HCT116 (cell line): ENCODE data around the gene CD19. TPM values are rescaled to one million over a fixed set of nuclear protein-coding genes. Genes with fewer than 3 reads are reported as not detected.

Experiments used
- ATAC-seq: fragments of 200-7000 bp; cut with Tn5 transposase; 2 replicates; pipeline ENCODE4 v1.9.1; 2020; ENCODE audit warnings: mild to moderate bottlenecking, moderate library complexity
- BruUV-seq: library from RNA; stranded (reverse); fragments of 400-500 nt; replicated peaks from 2 replicates; lab custom pipeline; 2021; lab: Mats Ljungman, UMichigan
- CTCF ChIA-PET: fragments of 300-600 bp; sonication (Branson Sonifier 250); formaldehyde crosslinking; loops from one replicate; lab custom pipeline; 2021; ENCODE audit warnings: antibody characterized with exemption; lab: Charles Lee
- POLR2A ChIA-PET: fragments of 300-600, 350-600 bp; sonication (Branson Sonifier 250); formaldehyde crosslinking; loops from one replicate; lab custom pipeline; 2021; ENCODE audit warnings: antibody characterized with exemption; lab: Charles Lee
- RAD21 ChIA-PET, 2 experiments: fragments of 300-600 bp; sonication (Branson Sonifier 250); formaldehyde crosslinking; loops; one replicate each; lab custom pipeline; 2023; ENCODE audit warnings: low total read pairs in 2 of 2; ENCODE audit not compliant: uncharacterized antibody in 2 of 2, unreplicated experiment in 2 of 2, low non-redundant PET in 1 of 2; lab: Charles Lee
- DNase-seq: peaks from one replicate; pipeline ENCODE4 v3.0.0-alpha.2; 2010; ENCODE audit warnings: low read depth, low spot score
- H2AFZ ChIP-seq: fragments of 200-600 bp; shearing (Covaris generic), sonication (generic); 2 replicates; pipeline ENCODE4 v1.6.1; 2017; ENCODE audit warnings: low read depth, mixed run types, mixed read lengths, antibody characterized with exemption, low read length; ENCODE audit not compliant: poor library complexity, severe bottlenecking
- H3K27ac ChIP-seq: 2 replicates; pipeline ENCODE4 v1.5.1; 2012; ENCODE audit warnings: low read depth, low read length
- H3K27me3 ChIP-seq: fragments of 200-600 bp; sonication (generic); 2 replicates; pipeline ENCODE4 v1.6.1; 2016; ENCODE audit warnings: mixed run types, low read length, mixed read lengths; ENCODE audit not compliant: insufficient read depth
- H3K36me3 ChIP-seq, 2 experiments: fragments of 200-500 bp in 1 of 2; fragments of 200-600 bp in 1 of 2; sonication (Bioruptor generic) in 1 of 2; sonication (generic) in 1 of 2; 2 replicates each; pipeline versions ENCODE4 v1.5.1 to v1.6.1; 2014 to 2016; ENCODE audit warnings: low read length in 2 of 2, inconsistent platforms in 1 of 2, mixed read lengths in 1 of 2, mixed run types in 1 of 2; ENCODE audit not compliant: insufficient read depth in 2 of 2, control insufficient read depth in 1 of 2
- H3K4me1 ChIP-seq, 2 experiments: fragments of 200-600 bp in 1 of 2; sonication (generic) in 1 of 2; 2 replicates each; pipeline versions ENCODE4 v1.5.1 to v1.6.1; 2012 to 2017; ENCODE audit warnings: low read length in 2 of 2, inconsistent platforms in 1 of 2, mild to moderate bottlenecking in 1 of 2, mixed read lengths in 1 of 2, mixed run types in 1 of 2, moderate library complexity in 1 of 2; ENCODE audit not compliant: insufficient read depth in 2 of 2, control insufficient read depth in 1 of 2
- H3K4me2 ChIP-seq: fragments of 200-600 bp; sonication (generic); 2 replicates; pipeline ENCODE4 v1.6.1; 2017; ENCODE audit warnings: mixed run types, low read length, mixed read lengths
- H3K4me3 ChIP-seq, 2 experiments: fragments of 200-600 bp in 1 of 2; sonication (generic) in 1 of 2; replicated peaks in 1 of 2; 2 replicates each; pipeline ENCODE4 v1.5.1; 2011 to 2016; ENCODE audit warnings: low read length in 2 of 2, control low read depth in 1 of 2, low read depth in 1 of 2, mild to moderate bottlenecking in 1 of 2, mixed read lengths in 1 of 2, mixed run types in 1 of 2
- H3K79me2 ChIP-seq: fragments of 200-600 bp; sonication (generic); 2 replicates; pipeline ENCODE4 v1.6.1; 2017; ENCODE audit warnings: mild to moderate bottlenecking, mixed run types, low read length, moderate library complexity, mixed read lengths; ENCODE audit not compliant: insufficient read depth
- H3K9ac ChIP-seq: fragments of 200-600 bp; sonication (generic); 2 replicates; pipeline ENCODE4 v1.6.1; 2016; ENCODE audit warnings: low read length, mixed read lengths
- H3K9me2 ChIP-seq: fragments of 200-600 bp; sonication (generic), shearing (Covaris generic); 2 replicates; pipeline ENCODE4 v1.6.1; 2017; ENCODE audit warnings: mixed run types, mild to moderate bottlenecking, moderate library complexity; ENCODE audit not compliant: insufficient read depth
- H3K9me3 ChIP-seq, 2 experiments: fragments of 200-500 bp in 1 of 2; fragments of 200-600 bp in 1 of 2; sonication (Bioruptor generic) in 1 of 2; sonication (generic) in 1 of 2; 2 replicates each; pipeline ENCODE4 v1.6.1; 2014 to 2017; ENCODE audit warnings: low read length in 2 of 2, mixed read lengths in 2 of 2, inconsistent platforms in 1 of 2, low read depth in 1 of 2, mild to moderate bottlenecking in 1 of 2, mixed run types in 1 of 2, moderate library complexity in 1 of 2; ENCODE audit not compliant: control insufficient read depth in 1 of 2, insufficient read depth in 1 of 2
- H4K20me1 ChIP-seq: fragments of 200-600 bp; sonication (generic), shearing (Covaris generic); 2 replicates; pipeline ENCODE4 v1.6.1; 2017; ENCODE audit warnings: mixed run types, mild to moderate bottlenecking, moderate library complexity; ENCODE audit not compliant: insufficient read depth
- EGR1 ChIP-seq: IDR thresholded peaks from 2 replicates; pipeline ENCODE4 v1.6.1; 2012; ENCODE audit warnings: low read depth
- ELF1 ChIP-seq: IDR thresholded peaks from 2 replicates; pipeline ENCODE4 v1.6.1; 2012; ENCODE audit warnings: low read depth, borderline replicate concordance
- EZH2 ChIP-seq: fragments of 200-600 bp; sonication (generic); IDR thresholded peaks from 2 replicates; pipeline ENCODE4 v1.6.1; 2017; ENCODE audit warnings: antibody characterized with exemption, mixed run types
- JUND ChIP-seq: IDR thresholded peaks from 2 replicates; pipeline ENCODE4 v1.6.1; 2012
- MAX ChIP-seq: IDR thresholded peaks from 2 replicates; pipeline ENCODE4 v1.6.1; 2012
- POLR2AphosphoS5 ChIP-seq: IDR thresholded peaks from 2 replicates; pipeline ENCODE4 v1.6.1; 2011; ENCODE audit warnings: mild to moderate bottlenecking, low read depth, low read length, moderate library complexity
- RAD21 ChIP-seq: IDR thresholded peaks from 2 replicates; pipeline ENCODE4 v1.6.1; 2012; ENCODE audit warnings: low read depth, mild to moderate bottlenecking
- SIN3A ChIP-seq: IDR thresholded peaks from 2 replicates; pipeline ENCODE4 v1.6.1; 2012; ENCODE audit warnings: low read depth
- SRF ChIP-seq: IDR thresholded peaks from 2 replicates; pipeline ENCODE4 v1.6.1; 2012; ENCODE audit warnings: low read depth
- ZBTB33 ChIP-seq: IDR thresholded peaks from 2 replicates; pipeline ENCODE4 v1.6.1; 2011; ENCODE audit warnings: mild to moderate bottlenecking, low read length, moderate library complexity; ENCODE audit not compliant: insufficient replicate concordance; ENCODE audit errors: extremely low read depth
- ZNF274 ChIP-seq: fragments of 200-500 bp; sonication (Bioruptor generic); IDR thresholded peaks from 2 replicates; pipeline ENCODE4 v1.6.1; 2014; ENCODE audit warnings: mild to moderate bottlenecking, low read depth, low read length, inconsistent platforms
- intact Hi-C: fragments of 100-400 bp; cut with micrococcal nuclease; formaldehyde crosslinking; loops from 2 replicates; pipeline ENCODE4 v1.10.0; 2022
- total RNA-seq: library from RNA; stranded (reverse); gene quantifications from one replicate; pipeline ENCODE4 v1.2.1, GENCODE V29; 2021; ENCODE audit not compliant: unreplicated experiment
- TF ChIP-seq, protein P1 (sequence below), 3 experiments: fragments of 200-600 bp in 1 of 3; sonication (generic) in 1 of 3; IDR thresholded peaks in 2 of 3; conservative IDR thresholded peaks in 1 of 3; 2 replicates each; pipeline ENCODE4 v1.5.1; 2012 to 2017; ENCODE audit warnings: low read depth in 2 of 3, low read length in 2 of 3, antibody characterized with exemption in 1 of 3, borderline replicate concordance in 1 of 3, control low read depth in 1 of 3, mild to moderate bottlenecking in 1 of 3, mixed read lengths in 1 of 3, mixed run types in 1 of 3, moderate library complexity in 1 of 3; ENCODE audit not compliant: insufficient read depth in 1 of 3

Gene CD19
- total RNA-seq, 1 experiment from 2014 or later, result 0.27 TPM

DNA sequence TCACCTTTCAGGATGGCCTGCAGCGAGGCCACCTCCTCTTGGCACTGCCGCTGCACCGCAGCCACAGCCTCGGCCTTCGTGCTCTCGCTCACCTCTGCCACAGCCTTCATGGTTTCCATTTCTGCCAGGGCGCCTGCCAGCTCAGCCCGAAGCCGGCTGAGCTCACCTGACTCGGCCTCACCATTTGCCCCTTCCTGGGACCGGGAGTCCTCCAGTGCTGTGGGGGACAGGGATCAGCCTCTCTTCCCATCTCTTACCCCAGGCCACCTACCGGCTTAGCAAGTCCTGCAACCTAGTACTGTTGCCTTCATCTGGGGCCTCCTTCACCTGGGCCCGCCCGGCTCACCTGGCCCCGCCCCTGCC is 7.4 kb upstream of the CD19 start:
- DNase-seq, result no peak
- TF ChIP-seq ZBTB33 (no peak), EGR1 (no peak), ZNF274 (no peak), SRF (no peak), JUND (no peak), MAX (no peak), SIN3A (no peak), EZH2 (no peak), ELF1 (no peak), POLR2AphosphoS5 (peak; percentile 79), RAD21 (no peak)
- TF ChIP-seq, protein P1, sequence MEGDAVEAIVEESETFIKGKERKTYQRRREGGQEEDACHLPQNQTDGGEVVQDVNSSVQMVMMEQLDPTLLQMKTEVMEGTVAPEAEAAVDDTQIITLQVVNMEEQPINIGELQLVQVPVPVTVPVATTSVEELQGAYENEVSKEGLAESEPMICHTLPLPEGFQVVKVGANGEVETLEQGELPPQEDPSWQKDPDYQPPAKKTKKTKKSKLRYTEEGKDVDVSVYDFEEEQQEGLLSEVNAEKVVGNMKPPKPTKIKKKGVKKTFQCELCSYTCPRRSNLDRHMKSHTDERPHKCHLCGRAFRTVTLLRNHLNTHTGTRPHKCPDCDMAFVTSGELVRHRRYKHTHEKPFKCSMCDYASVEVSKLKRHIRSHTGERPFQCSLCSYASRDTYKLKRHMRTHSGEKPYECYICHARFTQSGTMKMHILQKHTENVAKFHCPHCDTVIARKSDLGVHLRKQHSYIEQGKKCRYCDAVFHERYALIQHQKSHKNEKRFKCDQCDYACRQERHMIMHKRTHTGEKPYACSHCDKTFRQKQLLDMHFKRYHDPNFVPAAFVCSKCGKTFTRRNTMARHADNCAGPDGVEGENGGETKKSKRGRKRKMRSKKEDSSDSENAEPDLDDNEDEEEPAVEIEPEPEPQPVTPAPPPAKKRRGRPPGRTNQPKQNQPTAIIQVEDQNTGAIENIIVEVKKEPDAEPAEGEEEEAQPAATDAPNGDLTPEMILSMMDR (IDR thresholded peaks at IDR 0.05 in 2 of 3, conservative IDR thresholded peaks at IDR 0.05 in 1 of 3; ENCODE audit: borderline replicate concordance in 1 of 3, insufficient read depth in 1 of 3, low read depth in 2 of 3, low read length in 2 of 3), result peak in 2 of 3 experiments; percentile 26 to 38; a peak in 3 of 6 replicates
- TF ChIP-seq, all 23 proteins: peak for 2
- intact Hi-C loops, result loop anchor here (1.0 kb wide), 1 partner anchor 22 kb away; no protein-coding TSS in a partner anchor
- no peaks in the 10 kb centered on the region for H3K9me3 ChIP-seq
- H3K27me3 ChIP-seq, result no peaks in the 10 kb centered on the region
- ChIA-PET CTCF (interaction anchor here (1.2 to 1.8 kb wide), 2 partner anchors 12 to 20 kb away, joined by 5 to 10 read pairs; no protein-coding TSS in a partner anchor), POLR2A (interaction anchor here (0.6 kb wide), 1 partner anchor 77 kb away, joined by 3 read pairs; no protein-coding TSS in a partner anchor), RAD21 (no interaction called here)
- peaks cover 0 to 4% of the 10 kb centered on the region in 2 experiments; a peak in 1 of 4 replicates for H3K36me3 ChIP-seq
- ATAC-seq, result no peak; the same call in 1 of the 2 replicates
- TSS peak; percentile 60 for BruUV-seq
- H3K4me1 ChIP-seq, result peaks cover 7 to 20% of the 10 kb centered on the region in 2 experiments
- H3K4me3 ChIP-seq, result peak overlapping the region; percentile 60 to 77
- H2AFZ ChIP-seq, result peak overlapping the region; percentile 78
- H3K4me2 ChIP-seq, result peak overlapping the region; percentile 100
- no peaks in the 10 kb centered on the region; the same call in 1 of the 2 replicates for H3K79me2 ChIP-seq
- H4K20me1 ChIP-seq, result no peaks in the 10 kb centered on the region
- H3K9ac ChIP-seq, result peak overlapping the region; percentile 79
- no peaks in the 10 kb centered on the region for H3K9me2 ChIP-seq
- H3K27ac ChIP-seq, result peak overlapping the region; percentile 75
